ENCODE measurements around the gene ITGAD. TPM values are rescaled to one million over a fixed set of nuclear protein-coding genes. Genes with fewer than 3 reads are reported as not detected.

Gene ITGAD
- total RNA-seq, result not detected in 2 replicates

GRCh38 chr16:31393056-31393455 is at the start of gene ITGAD:
TSS of gene ITGAD (plus strand) at chr16:31393335. CDS start at chr16:31393361, 26 bp downstream.
- DNase-seq (ENCODE audit: low read depth in 2 of 2), result no peak

GRCh38 chr16:31344712-31345111 is 48.4 kb upstream of the ITGAD start:
- no peak for DNase-seq (ENCODE audit: low read depth in 2 of 2)

GRCh38 chr16:31347445-31347844 is 45.7 kb upstream of the ITGAD start:
- no peak for DNase-seq (ENCODE audit: low read depth in 2 of 2)

- DNase-seq (ENCODE audit: low read depth in 2 of 2), result no peak
Measured at GRCh38 chr16:31348579-31348978, 44.6 kb upstream of the ITGAD start.

- DNase-seq (ENCODE audit: low read depth in 2 of 2), result no peak
Measured at GRCh38 chr16:31350275-31351005, 42.7 kb upstream of the ITGAD start.

GRCh38 chr16:31351246-31351941 is 41.7 kb upstream of the ITGAD start:
- DNase-seq (ENCODE audit: low read depth in 2 of 2), result no peak

GRCh38 chr16:31351942-31352325 is 41.2 kb upstream of the ITGAD start:
- DNase-seq (ENCODE audit: low read depth in 2 of 2), result no peak

- DNase-seq (ENCODE audit: low read depth in 2 of 2), result no peak
Measured at GRCh38 chr16:31352376-31353115, 40.6 kb upstream of the ITGAD start.

- DNase-seq (ENCODE audit: low read depth in 2 of 2), result peak; percentile 3 to 52
Measured at GRCh38 chr16:31354394-31355291, 38.5 kb upstream of the ITGAD start, which contains the start of gene ITGAX. TSS of gene ITGAX (plus strand) at chr16:31355176. CDS start at chr16:31355255, 79 bp downstream.

- DNase-seq (ENCODE audit: low read depth in 2 of 2), result no peak
Measured at GRCh38 chr16:31355431-31356100, 37.6 kb upstream of the ITGAD start.

GRCh38 chr16:31356566-31357323 is 36.4 kb upstream of the ITGAD start:
- DNase-seq (ENCODE audit: low read depth in 2 of 2), result no peak

- DNase-seq (ENCODE audit: low read depth in 2 of 2), result no peak
Measured at GRCh38 chr16:31357324-31358109, 35.6 kb upstream of the ITGAD start.

GRCh38 chr16:31360251-31360650 is 32.9 kb upstream of the ITGAD start:
- DNase-seq (ENCODE audit: low read depth in 2 of 2), result no peak

- no peak for DNase-seq (ENCODE audit: low read depth in 2 of 2)
Measured at GRCh38 chr16:31361201-31362110, 31.7 kb upstream of the ITGAD start.

- no peak for DNase-seq (ENCODE audit: low read depth in 2 of 2)
Measured at GRCh38 chr16:31362476-31363405, 30.4 kb upstream of the ITGAD start.

GRCh38 chr16:31363721-31364120 is 29.4 kb upstream of the ITGAD start:
- DNase-seq (ENCODE audit: low read depth in 2 of 2), result no peak

- DNase-seq (ENCODE audit: low read depth in 2 of 2), result no peak
Measured at GRCh38 chr16:31364421-31364820, 28.7 kb upstream of the ITGAD start.
